ENCODE measurements around the gene SLC41A3.
A peak's percentile ranks its signal among the peaks of the same experiment; 100 is the strongest.
"Not testable (repeated sequence)": the region's sequence is repeated elsewhere in the genome, so short reads cannot be mapped to it uniquely, and the experiment has no call there.

The SLC41A3 gene

GRCh38 chr3:126025862-126026261, 58.1 kb downstream of the SLC41A3 start:
- DNase-seq: no peak

- DNase-seq: no peak
Measured at GRCh38 chr3:126025116-126025729, 58.7 kb downstream of the SLC41A3 start.

GRCh38 chr3:126024049-126024854, 59.7 kb downstream of the SLC41A3 start:
- DNase-seq: peak in 1 of 14 donors; percentile 21

- no peak for DNase-seq
Measured at GRCh38 chr3:126023390-126023789, 60.5 kb downstream of the SLC41A3 start.

- peak in 1 of 14 donors; percentile 23 for DNase-seq
Measured at GRCh38 chr3:126022741-126023359, 61.1 kb downstream of the SLC41A3 start.

- no peak for DNase-seq
Measured at GRCh38 chr3:126021702-126022101, 62.2 kb downstream of the SLC41A3 start.

- no peak for DNase-seq
Measured at GRCh38 chr3:126021224-126021623, 62.7 kb downstream of the SLC41A3 start.

- DNase-seq: no peak
Measured at GRCh38 chr3:126019683-126020082, 64.2 kb downstream of the SLC41A3 start.

- no peak for DNase-seq
Measured at GRCh38 chr3:126018995-126019394, 64.9 kb downstream of the SLC41A3 start.

- DNase-seq: no peak
Measured at GRCh38 chr3:126018545-126018944, 65.4 kb downstream of the SLC41A3 start.

- DNase-seq: no peak
Measured at GRCh38 chr3:126017362-126017761, 66.6 kb downstream of the SLC41A3 start.

GRCh38 chr3:126016616-126017015, 67.3 kb downstream of the SLC41A3 start:
- DNase-seq: no peak

- DNase-seq: no peak
Measured at GRCh38 chr3:126015075-126015474, 68.8 kb downstream of the SLC41A3 start.

- no peak for DNase-seq
Measured at GRCh38 chr3:126014252-126014651, 69.7 kb downstream of the SLC41A3 start.

- no peak for DNase-seq
Measured at GRCh38 chr3:126013751-126014156, 70.2 kb downstream of the SLC41A3 start.

GRCh38 chr3:126009181-126009580, 74.7 kb downstream of the SLC41A3 start:
- no peak for DNase-seq

GRCh38 chr3:126008219-126008618, 75.7 kb downstream of the SLC41A3 start:
- no peak for DNase-seq

GRCh38 chr3:126005951-126006350, 78.0 kb downstream of the SLC41A3 start:
- DNase-seq: no peak

GRCh38 chr3:126004692-126005091, 79.2 kb downstream of the SLC41A3 start:
- DNase-seq: no peak

- DNase-seq: no peak
Measured at GRCh38 chr3:126004217-126004616, 79.7 kb downstream of the SLC41A3 start.

- no peak for DNase-seq
Measured at GRCh38 chr3:126003447-126004190, 80.3 kb downstream of the SLC41A3 start.

- no peak for DNase-seq
Measured at GRCh38 chr3:126002189-126002588, 81.7 kb downstream of the SLC41A3 start.

- DNase-seq: not testable (repeated sequence)
Measured at GRCh38 chr3:125996751-125997150, 87.2 kb downstream of the SLC41A3 start.
